SJSA1 (cell line): Measurements from ENCODE around the gene CDNF. TPM values are rescaled to one million over a fixed set of nuclear protein-coding genes. Genes with fewer than 3 reads are reported as not detected.

Experiments used
- total RNA-seq: library from RNA; depleted of rRNA; stranded (reverse); fragments of >200 nt; shearing (Covaris generic); gene quantifications from 2 replicates; pipeline ENCODE4 v1.2.3, GENCODE V29; 2014; rRNA removed

CDNF gene
- total RNA-seq, 1 experiment from 2014 or later = 0.29 TPM

Other genes starting within 250 kb of the CDNF start
- 31.9 and 35.6 TPM in 2 replicates for gene FAM107B, start 63.1 kb downstream of the CDNF start, total RNA-seq
- gene HSPA14, start 269 bp upstream of the CDNF start, total RNA-seq = 36.5 and 40.4 TPM in 2 replicates
- 18.2 and 25.7 TPM in 2 replicates for gene MSANTD7, start 269 bp upstream of the CDNF start, total RNA-seq
- gene SUV39H2, start 40.8 kb upstream of the CDNF start, total RNA-seq = 45.1 and 46.0 TPM in 2 replicates
- gene DCLRE1C, start 116.1 kb upstream of the CDNF start, total RNA-seq = 15.9 and 17.2 TPM in 2 replicates
- not detected in 2 replicates for gene MEIG1, start 121.4 kb upstream of the CDNF start, total RNA-seq
- 1.4 and 2.1 TPM in 2 replicates for gene OLAH, start 205.9 kb upstream of the CDNF start, total RNA-seq